Large intestine (tissue), 3 donors: Measurements from ENCODE around the gene GINS2. TPM values are rescaled to one million over a fixed set of nuclear protein-coding genes. Genes with fewer than 3 reads are reported as not detected.

Source experiments
- DNase-seq, 2 donors: peaks; one replicate each; pipeline versions ENCODE4 v3.0.0 to v3.0.0-alpha.2; 2013
- H3K27ac ChIP-seq: one replicate; pipeline ENCODE4 v1.5.1; 2013; ENCODE audit warnings: low read length
- H3K27me3 ChIP-seq: 2 replicates; pipeline ENCODE4 v1.6.1; 2013; ENCODE audit warnings: low read length; ENCODE audit not compliant: control insufficient read depth, insufficient read depth
- H3K36me3 ChIP-seq: 2 replicates; pipeline ENCODE4 v1.6.1; 2013; ENCODE audit warnings: low read length; ENCODE audit not compliant: control insufficient read depth, insufficient read depth
- H3K4me1 ChIP-seq: one replicate; pipeline ENCODE4 v1.6.1; 2013; ENCODE audit warnings: low read length; ENCODE audit not compliant: control insufficient read depth, insufficient read depth
- H3K4me3 ChIP-seq: one replicate; pipeline ENCODE4 v1.5.1; 2013; ENCODE audit warnings: low read length
- H3K9me3 ChIP-seq: one replicate; pipeline ENCODE4 v1.6.1; 2013; ENCODE audit warnings: mild to moderate bottlenecking, low read depth, low read length, moderate library complexity; ENCODE audit not compliant: control insufficient read depth
- WGBS: methylation state at CpG from one replicate; pipeline ENCODE4 v1.1.5; 2013; ENCODE audit warnings: low lambda C conversion rate; ENCODE audit not compliant: insufficient coverage; 5-methylcytosine and 5-hydroxymethylcytosine counted together
- polyA plus RNA-seq: library from polyadenylated mRNA; unstranded; fragments of 120-200 nt; gene quantifications from one replicate; pipeline ENCODE4 v1.2.1, GENCODE V29; 2013

The GINS2 gene
- polyA plus RNA-seq, 1 donor: 10.2 TPM

DNA sequence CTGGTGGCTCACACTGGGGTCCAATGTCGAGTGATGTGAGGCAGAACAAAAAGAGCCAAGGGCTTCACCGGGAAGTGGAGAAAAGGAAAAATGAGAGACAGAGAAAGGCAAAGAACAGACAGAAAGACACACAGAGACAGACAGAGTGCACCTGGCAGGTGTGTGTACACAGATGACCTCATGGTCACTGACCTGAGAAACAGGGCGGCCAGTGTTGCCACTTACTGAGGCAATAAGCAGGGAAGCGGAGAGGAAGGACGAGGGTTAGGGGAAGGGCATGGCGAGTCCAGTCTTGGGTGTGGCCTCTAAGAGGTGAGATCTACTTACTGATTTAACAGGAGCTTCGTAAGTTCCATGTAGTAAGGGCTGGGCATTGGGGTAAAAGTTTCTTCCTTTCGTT, 7.5 kb downstream of the GINS2 start:
- Histone ChIP-seq H3K27ac (peak overlapping the region; percentile 1), H3K27me3 (no peaks in the 10 kb centered on the region), H3K9me3 (no peaks in the 10 kb centered on the region)

DNA sequence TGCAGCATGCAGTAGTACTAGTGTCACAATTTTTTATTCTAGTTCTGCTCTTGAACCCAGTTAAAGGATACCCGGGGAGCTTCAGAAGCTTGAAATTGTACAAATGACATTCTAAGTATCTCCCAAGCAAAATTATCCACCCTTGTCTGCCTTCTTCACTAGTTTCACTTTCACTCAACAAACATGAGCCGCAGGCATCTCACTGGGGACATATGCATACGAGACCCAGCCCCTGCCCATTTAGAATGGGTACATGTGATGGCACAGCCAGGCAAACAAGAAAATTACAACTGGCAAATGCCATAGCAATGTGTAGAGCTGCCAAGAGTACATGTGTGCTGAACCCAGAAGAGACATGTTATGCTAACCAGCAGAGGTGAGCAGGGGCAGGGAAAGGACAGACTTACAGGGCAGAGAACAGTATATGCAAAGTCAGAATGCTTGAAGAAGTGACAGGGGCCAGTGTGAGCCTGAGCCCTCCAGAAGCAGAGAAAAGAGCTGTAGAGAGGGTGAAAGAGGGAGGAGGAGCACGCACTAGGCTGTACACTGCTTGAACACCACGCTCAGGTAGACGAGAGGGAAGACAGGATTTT, 8.3 kb downstream of the GINS2 start:
- Histone ChIP-seq H3K27ac (peak overlapping the region; percentile 1), H3K4me1 (peaks cover 19% of the 10 kb centered on the region), H3K4me3 (no peak overlapping the region), H3K9me3 (no peaks in the 10 kb centered on the region), H3K36me3 (peaks cover 23% of the 10 kb centered on the region), H3K27me3 (no peaks in the 10 kb centered on the region)
- DNase-seq: no peak
- WGBS: no CpG with 5 or more reads among the region's 6 CpGs

More for the DNA sequence above, 7.5 kb downstream of the GINS2 start:
- DNase-seq: peak; percentile 55 to 65
- WGBS: 83% methylated on average over 2 of the region's 8 CpGs
- Histone ChIP-seq H3K4me1 (peaks cover 19% of the 10 kb centered on the region), H3K4me3 (no peak overlapping the region), H3K36me3 (peaks cover 17% of the 10 kb centered on the region)

DNA sequence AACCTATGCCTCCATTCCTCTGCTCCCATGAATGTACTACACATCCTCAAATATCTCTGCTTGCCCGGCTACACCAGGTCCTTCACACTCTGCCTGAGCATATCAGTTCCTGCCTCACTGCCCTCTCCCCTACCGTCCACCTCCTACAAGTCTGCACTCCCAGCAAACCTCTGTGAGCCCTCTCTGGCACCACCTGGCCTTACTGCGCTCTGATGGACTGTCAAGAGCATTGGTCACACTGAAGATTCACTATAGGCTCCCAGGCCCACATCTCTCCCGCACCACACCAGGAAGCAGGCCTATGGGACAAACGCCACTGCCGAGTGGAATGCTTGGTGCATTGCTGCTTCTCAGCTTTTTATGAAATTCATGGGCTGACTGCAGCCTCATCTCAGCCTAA, 8.9 kb downstream of the GINS2 start:
- no peak overlapping the region for H3K27ac ChIP-seq
- no peaks in the 10 kb centered on the region for H3K27me3 ChIP-seq
- H3K4me1 ChIP-seq: peaks cover 19% of the 10 kb centered on the region
- H3K36me3 ChIP-seq: peaks cover 29% of the 10 kb centered on the region
- no peak overlapping the region for H3K4me3 ChIP-seq
- 60% methylated on average over 1 of the region's 6 CpGs for WGBS
- H3K9me3 ChIP-seq: no peaks in the 10 kb centered on the region
- DNase-seq: no peak

DNA sequence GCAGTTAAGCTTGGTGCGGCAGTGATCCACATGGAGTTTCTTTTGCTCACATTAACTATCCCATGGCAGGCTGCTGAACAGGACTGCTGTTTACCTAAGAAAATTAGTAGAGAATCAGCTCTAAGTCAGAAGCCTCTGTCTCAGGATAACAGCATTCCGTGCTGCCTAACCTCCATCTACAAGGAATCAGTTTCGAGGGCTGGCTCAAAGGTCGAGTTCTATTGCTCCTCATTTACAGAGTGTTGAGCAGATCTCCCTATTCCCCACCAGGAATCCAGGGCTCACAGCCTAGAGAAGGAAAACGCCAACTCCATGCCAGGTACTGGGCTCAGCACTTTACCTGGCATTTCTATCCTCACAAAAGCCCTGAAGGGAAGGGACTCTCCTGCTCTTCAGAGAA, 9.9 kb downstream of the GINS2 start:
- WGBS: no CpG with 5 or more reads among the region's 5 CpGs
- DNase-seq: peak; percentile 72 to 84
- Histone ChIP-seq H3K27ac (peak overlapping the region; percentile 45), H3K36me3 (peaks cover 39% of the 10 kb centered on the region), H3K9me3 (no peaks in the 10 kb centered on the region), H3K4me3 (no peak overlapping the region), H3K27me3 (no peaks in the 10 kb centered on the region), H3K4me1 (peaks cover 21% of the 10 kb centered on the region)

DNA sequence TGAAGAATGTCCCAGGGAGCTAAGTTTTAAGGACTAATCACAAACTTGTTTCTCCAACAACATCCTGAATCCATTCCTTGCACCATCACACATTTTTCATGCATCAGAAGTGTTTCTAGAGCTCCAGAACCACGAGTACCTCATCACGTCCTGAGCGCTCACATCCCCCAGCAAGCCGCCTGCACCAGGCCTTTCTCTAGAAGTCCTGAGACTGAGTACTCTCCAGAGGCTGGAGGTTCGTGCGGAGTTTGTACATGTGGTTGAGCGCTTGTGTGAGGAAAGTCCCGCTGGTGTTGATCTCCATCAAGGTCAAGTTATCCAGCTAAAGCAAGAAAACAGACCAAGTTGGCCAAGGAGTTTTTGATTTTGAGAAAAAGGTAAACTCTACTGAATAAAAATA, 10.7 kb downstream of the GINS2 start:
- Histone ChIP-seq H3K27ac (no peak overlapping the region), H3K27me3 (no peaks in the 10 kb centered on the region), H3K36me3 (peaks cover 45% of the 10 kb centered on the region), H3K4me3 (no peak overlapping the region), H3K9me3 (no peaks in the 10 kb centered on the region), H3K4me1 (peaks cover 22% of the 10 kb centered on the region)
- no CpG with 5 or more reads among the region's 8 CpGs for WGBS
- no peak for DNase-seq

DNA sequence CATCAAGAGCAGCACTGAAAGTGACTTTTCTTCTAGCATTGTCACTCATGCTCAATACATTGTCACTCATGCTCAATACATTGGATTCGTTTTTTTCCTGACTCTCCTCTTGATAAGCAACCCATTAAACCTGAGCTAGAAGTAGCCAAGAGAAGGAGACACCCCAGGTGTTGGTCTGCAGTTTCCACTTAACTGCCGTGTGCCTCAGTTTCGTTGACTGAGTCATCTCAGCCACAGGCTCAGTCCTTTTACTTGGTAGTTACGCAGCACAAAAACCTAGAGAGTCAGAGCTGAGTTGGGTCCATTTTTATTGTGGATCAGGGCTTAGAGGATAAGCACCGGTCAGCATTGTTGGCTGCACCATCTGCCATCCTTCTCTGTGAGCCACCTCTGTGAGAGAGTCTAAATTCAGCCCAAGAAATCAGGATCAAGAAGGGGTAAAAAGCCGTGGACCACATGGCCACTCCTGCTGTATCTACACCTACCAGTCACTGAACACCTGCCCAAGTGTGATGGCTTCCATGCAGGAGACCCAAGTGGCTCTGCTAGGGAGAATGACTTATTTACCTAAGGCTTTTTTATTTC, 11.3 kb downstream of the GINS2 start:
- DNase-seq: no peak
- Histone ChIP-seq H3K4me1 (peaks cover 22% of the 10 kb centered on the region), H3K36me3 (peaks cover 50% of the 10 kb centered on the region), H3K4me3 (no peak overlapping the region), H3K27me3 (no peaks in the 10 kb centered on the region), H3K9me3 (no peaks in the 10 kb centered on the region), H3K27ac (no peak overlapping the region)
- WGBS: no CpG with 5 or more reads among the region's 6 CpGs

DNA sequence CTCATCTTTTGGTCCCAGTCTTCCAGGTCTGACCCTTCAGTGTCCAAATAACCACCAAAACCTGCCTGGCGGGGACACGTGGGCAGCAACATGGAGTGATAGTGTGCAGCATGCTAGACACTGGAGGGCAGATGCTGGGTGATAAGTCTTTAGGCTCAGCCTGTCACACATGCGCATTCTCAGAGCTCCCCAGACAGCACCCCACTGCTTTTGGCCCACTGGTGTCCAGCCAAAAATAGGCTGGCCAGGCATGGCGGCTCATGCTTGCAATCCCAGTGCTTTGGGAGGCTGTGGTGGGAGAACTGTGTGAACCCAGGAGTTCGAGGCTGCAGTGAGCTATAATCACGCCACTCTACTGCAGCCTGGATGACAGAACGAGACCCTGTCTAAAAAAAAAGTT, 12.3 kb downstream of the GINS2 start:
- Histone ChIP-seq H3K36me3 (peaks cover 60% of the 10 kb centered on the region), H3K9me3 (no peaks in the 10 kb centered on the region), H3K27me3 (no peaks in the 10 kb centered on the region), H3K4me1 (peaks cover 21% of the 10 kb centered on the region), H3K27ac (no peak overlapping the region), H3K4me3 (no peak overlapping the region)
- WGBS: 100% methylated on average over 1 of the region's 7 CpGs
- no peak for DNase-seq

DNA sequence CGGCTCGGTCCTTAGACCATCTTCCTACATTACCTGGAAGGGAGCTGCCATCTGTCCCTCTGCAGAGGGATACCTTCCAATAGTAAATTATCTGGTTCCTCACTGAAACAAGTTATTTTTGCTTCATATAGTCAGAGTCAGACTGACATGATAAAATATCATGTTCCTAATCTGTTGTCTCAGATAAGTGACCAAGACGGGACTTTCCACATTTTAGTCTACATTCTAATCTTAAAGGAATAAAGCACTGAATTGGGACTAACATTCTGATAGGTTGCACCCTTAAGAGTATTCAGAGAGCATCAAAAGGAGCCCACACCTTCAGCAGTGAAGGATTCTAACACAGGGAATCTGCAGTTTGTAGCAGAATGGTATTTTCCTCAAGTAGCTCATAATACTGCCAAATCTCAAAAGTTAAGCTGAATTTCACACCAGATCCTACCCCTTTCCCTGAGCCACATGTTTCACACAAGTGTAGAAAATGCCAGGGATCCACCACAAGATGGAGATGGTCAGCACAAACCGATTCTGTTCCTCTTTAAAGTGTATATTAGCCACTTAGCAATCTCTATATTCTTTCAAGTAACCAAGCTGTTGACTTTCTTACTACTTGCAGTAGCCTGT, 13.4 kb downstream of the GINS2 start:
- Histone ChIP-seq H3K9me3 (no peaks in the 10 kb centered on the region), H3K27me3 (no peaks in the 10 kb centered on the region), H3K4me1 (peaks cover 12% of the 10 kb centered on the region), H3K36me3 (peaks cover 67% of the 10 kb centered on the region), H3K4me3 (no peak overlapping the region), H3K27ac (no peak overlapping the region)
- 20% methylated on average over 1 of the region's 4 CpGs for WGBS
- no peak for DNase-seq

DNA sequence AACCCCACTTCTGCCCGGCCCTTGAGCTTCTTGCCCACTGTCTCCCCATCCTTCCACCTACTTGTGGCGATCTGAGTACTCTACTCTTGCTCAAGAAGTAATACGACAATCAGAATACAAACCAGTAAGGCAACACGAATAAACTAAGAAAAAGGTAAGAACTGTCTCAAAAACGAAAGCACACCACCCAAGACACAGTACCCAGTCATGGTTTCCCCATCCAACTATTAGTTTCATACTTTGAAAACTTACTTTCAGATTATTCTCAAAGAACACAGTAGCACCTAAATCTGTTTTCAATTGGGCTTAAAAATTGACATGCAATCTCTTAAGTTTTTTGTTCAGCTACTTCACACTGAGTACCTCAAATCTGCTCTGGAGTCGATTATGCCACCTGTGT, 13.9 kb downstream of the GINS2 start:
- H3K27me3 ChIP-seq: no peaks in the 10 kb centered on the region
- no peak overlapping the region for H3K27ac ChIP-seq
- H3K4me3 ChIP-seq: no peak overlapping the region
- H3K9me3 ChIP-seq: no peaks in the 10 kb centered on the region
- 100% methylated on average over 1 of the region's 6 CpGs for WGBS
- peaks cover 71% of the 10 kb centered on the region for H3K36me3 ChIP-seq
- DNase-seq: no peak
- peaks cover 12% of the 10 kb centered on the region for H3K4me1 ChIP-seq

DNA sequence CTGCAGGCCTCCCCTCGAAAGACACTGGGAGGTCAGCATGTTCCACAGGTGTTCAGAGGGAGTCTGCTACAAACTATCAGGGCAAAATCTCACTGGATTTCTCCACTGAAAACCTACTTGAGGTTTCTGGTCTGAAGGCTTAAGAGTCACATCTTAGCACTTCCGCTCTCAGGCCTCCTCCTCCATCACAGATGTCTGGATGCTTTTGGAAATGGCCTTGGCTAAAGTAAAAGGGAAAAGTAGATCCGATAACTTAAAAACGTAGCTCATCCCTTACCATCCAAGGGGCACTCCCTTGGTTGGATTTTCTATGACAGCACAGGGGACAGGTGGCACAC, 14.4 kb downstream of the GINS2 start:
- Histone ChIP-seq H3K36me3 (peaks cover 76% of the 10 kb centered on the region), H3K9me3 (no peaks in the 10 kb centered on the region), H3K4me3 (no peak overlapping the region), H3K27ac (no peak overlapping the region), H3K27me3 (no peaks in the 10 kb centered on the region), H3K4me1 (peaks cover 12% of the 10 kb centered on the region)
- no peak for DNase-seq
- whole genome bisulfite sequencing: no CpG with 5 or more reads among the region's 4 CpGs
